Measurements from ENCODE around the gene UBC. TPM values are rescaled to one million over a fixed set of nuclear protein-coding genes. Genes with fewer than 3 reads are reported as not detected.

UBC gene
- total RNA-seq, 1 donor from 2014 or later = 847 TPM

DNA sequence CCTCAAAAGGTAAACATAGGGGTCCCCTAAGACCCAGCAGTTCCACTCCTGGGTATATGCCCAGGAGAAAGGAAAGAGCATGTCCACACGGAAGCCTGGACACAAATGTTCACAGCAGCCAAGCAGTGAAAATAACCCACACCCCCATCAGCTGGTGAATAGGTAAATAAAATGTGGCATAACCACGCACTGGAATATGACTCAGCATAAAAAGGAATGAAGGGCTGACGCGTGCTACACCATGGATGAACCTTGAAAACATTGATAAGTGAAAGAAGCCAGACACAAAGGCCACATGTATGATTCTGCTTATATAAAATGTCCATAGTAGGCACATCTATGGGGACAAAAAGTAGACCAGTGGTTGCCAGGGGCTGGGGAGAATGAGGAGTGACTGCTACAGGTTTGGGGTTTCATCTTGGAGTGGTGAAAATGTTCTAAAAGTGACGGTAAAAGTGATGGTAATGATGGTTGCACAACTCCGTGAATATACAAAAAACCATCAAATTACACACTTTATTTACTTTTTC lies 47.0 kb downstream of the UBC start:
- Mint-ChIP-seq H3K4me1 (peaks cover 38% of the 10 kb centered on the region), H3K36me3 (ENCODE audit: low read depth) (no peaks in the 10 kb centered on the region), H3K27me3 (no peaks in the 10 kb centered on the region), H3K4me3 (no peak overlapping the region), H3K9me3 (no peaks in the 10 kb centered on the region), H3K27ac (no peak overlapping the region)
- POLR2A ChIA-PET = no interaction called here
- ATAC-seq (ENCODE audit: low read depth) (no peak), DNase-seq (no peak)
- CTCF ChIA-PET = no interaction called here
- intact Hi-C loops (cut with micrococcal nuclease) = loop anchor here (10.0 kb wide), 1 partner anchor 303 kb away; the partner anchor contains the start of gene NCOR2
- TF ChIP-seq CTCF (IDR thresholded peaks at IDR 0.05) = no peak

DNA sequence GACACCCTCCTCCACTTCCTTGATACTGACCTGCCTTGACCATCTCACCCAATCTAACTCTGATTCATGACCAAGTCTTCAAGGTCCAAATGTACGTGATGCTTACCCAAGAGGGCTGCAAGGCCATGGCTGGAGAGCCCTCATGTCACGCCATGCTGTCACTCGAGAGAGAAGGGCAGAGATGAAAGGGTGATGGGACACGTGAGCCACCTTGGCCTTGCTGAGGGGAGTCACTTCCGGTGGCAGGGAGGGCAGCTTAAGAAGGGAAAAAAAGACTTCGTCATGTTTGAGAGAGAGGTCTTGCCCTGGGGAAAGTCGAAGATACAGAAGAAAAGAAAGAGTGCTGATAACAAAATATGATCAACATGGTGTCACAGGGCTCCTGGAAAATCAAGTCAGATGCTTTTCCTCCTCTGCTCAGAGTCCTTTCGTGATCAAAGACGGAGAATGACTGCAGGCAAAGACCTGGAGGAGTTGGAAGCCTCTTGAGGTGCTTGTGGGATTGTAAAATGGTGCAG lies 47.5 kb downstream of the UBC start:
- POLR2A ChIA-PET = no interaction called here
- no peak for TF ChIP-seq CTCF (IDR thresholded peaks at IDR 0.05)
- peaks cover 43% of the 10 kb centered on the region for H3K4me1 Mint-ChIP-seq
- intact Hi-C loops (cut with micrococcal nuclease) = loop anchor here (10.0 kb wide), 1 partner anchor 302 kb away; the partner anchor contains the start of gene NCOR2
- H3K36me3 Mint-ChIP-seq (ENCODE audit: low read depth) = no peaks in the 10 kb centered on the region
- H3K4me3 Mint-ChIP-seq = no peak overlapping the region
- no peak for DNase-seq
- H3K27me3 Mint-ChIP-seq = no peaks in the 10 kb centered on the region
- ATAC-seq (ENCODE audit: low read depth) = no peak
- CTCF ChIA-PET = no interaction called here
- no peak overlapping the region for H3K27ac Mint-ChIP-seq
- H3K9me3 Mint-ChIP-seq = no peaks in the 10 kb centered on the region

DNA sequence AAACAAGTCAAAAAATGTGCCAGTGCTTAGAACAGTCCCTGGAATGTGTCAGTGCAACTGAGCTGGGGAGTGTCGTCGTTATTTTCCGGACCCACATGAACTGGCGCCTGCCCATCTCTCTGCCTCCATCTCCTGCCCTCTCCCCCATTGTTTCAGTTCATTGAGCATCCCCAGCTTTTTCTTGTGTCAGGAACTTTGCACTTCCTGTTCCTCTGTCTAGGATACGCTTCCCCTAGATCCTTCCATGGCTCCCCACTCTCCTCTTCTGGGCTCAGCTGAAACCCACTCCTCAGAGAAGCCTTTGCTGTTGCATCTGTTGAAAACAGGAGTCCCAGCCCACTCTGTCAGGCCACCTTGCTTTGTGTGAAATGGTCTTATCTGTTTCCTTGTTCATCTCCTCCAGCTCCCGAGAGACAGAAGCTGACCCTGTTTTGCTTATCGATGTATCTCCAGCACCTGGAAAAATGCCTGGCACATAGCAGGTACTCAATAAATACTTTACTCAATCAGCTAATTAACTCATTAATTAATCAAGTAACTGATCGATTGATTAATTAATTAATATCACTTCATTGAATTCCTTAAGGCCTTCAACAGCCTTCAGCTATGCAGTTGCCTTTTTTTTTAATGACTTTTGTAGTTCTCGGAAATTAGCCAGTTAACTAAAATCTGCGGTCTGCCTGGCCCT lies 48.1 kb downstream of the UBC start:
- no peaks in the 10 kb centered on the region for H3K36me3 Mint-ChIP-seq (ENCODE audit: low read depth)
- no peak for ATAC-seq (ENCODE audit: low read depth)
- peaks cover 49% of the 10 kb centered on the region for H3K4me1 Mint-ChIP-seq
- H3K9me3 Mint-ChIP-seq = no peaks in the 10 kb centered on the region
- no peak overlapping the region for H3K27ac Mint-ChIP-seq
- CTCF ChIA-PET = no interaction called here
- no peak for DNase-seq
- intact Hi-C loops (cut with micrococcal nuclease) = loop anchor here (10.0 kb wide), 1 partner anchor 302 kb away; the partner anchor contains the start of gene NCOR2
- POLR2A ChIA-PET = no interaction called here
- no peak for TF ChIP-seq CTCF (IDR thresholded peaks at IDR 0.05)
- no peaks in the 10 kb centered on the region for H3K27me3 Mint-ChIP-seq
- H3K4me3 Mint-ChIP-seq = peak overlapping the region; percentile 5

- no peak for TF ChIP-seq CTCF (IDR thresholded peaks at IDR 0.05)
- ATAC-seq (ENCODE audit: low read depth) (no peak), DNase-seq (no peak)
- Mint-ChIP-seq H3K4me3 (no peak overlapping the region), H3K4me1 (peaks cover 51% of the 10 kb centered on the region), H3K27ac (no peak overlapping the region), H3K36me3 (ENCODE audit: low read depth) (no peaks in the 10 kb centered on the region), H3K27me3 (no peaks in the 10 kb centered on the region), H3K9me3 (no peaks in the 10 kb centered on the region)
- ChIA-PET POLR2A (no interaction called here), CTCF (no interaction called here)
- intact Hi-C loops (cut with micrococcal nuclease) = loop anchor here (10.0 kb wide), 1 partner anchor 301 kb away; the partner anchor contains the start of gene NCOR2
These were observed 48.7 kb downstream of the UBC start for GRCh38 chr12:124865728-124866127.

GRCh38 chr12:124864326-124864752 lies 50.1 kb downstream of the UBC start:
- TF ChIP-seq CTCF (IDR thresholded peaks at IDR 0.05) = no peak
- CTCF ChIA-PET = no interaction called here
- POLR2A ChIA-PET = interaction anchor here (0.6 to 3.8 kb wide), 13 partner anchors 8 to 399 kb away, joined by 3 to 11 read pairs (median 5); partner anchors contain the start of gene UBC
- Mint-ChIP-seq H3K4me1 (peaks cover 47% of the 10 kb centered on the region), H3K4me3 (peak overlapping the region; percentile 81), H3K27me3 (no peaks in the 10 kb centered on the region), H3K27ac (peak overlapping the region; percentile 91), H3K36me3 (ENCODE audit: low read depth) (no peaks in the 10 kb centered on the region), H3K9me3 (no peaks in the 10 kb centered on the region)
- no peak for DNase-seq
- intact Hi-C loops (cut with micrococcal nuclease) = loop anchor here (10.0 kb wide), 1 partner anchor 300 kb away; the partner anchor contains the start of gene NCOR2
- ATAC-seq (ENCODE audit: low read depth) = no peak

Data from activated B cell treated with CpG ODN at 0.5 μM for 24 hours (primary cell).